Fibroblast of skin of right biceps (primary cell): ENCODE data around the gene DNHD1.

Experiments
- DNase-seq: peaks from one replicate; pipeline ENCODE4 v3.0.0-alpha.2; 2013

The DNHD1 gene

GRCh38 chr11:6615882-6616585 lies 119.0 kb downstream of the DNHD1 start:
- DNase-seq = peak; percentile 48

DNA sequence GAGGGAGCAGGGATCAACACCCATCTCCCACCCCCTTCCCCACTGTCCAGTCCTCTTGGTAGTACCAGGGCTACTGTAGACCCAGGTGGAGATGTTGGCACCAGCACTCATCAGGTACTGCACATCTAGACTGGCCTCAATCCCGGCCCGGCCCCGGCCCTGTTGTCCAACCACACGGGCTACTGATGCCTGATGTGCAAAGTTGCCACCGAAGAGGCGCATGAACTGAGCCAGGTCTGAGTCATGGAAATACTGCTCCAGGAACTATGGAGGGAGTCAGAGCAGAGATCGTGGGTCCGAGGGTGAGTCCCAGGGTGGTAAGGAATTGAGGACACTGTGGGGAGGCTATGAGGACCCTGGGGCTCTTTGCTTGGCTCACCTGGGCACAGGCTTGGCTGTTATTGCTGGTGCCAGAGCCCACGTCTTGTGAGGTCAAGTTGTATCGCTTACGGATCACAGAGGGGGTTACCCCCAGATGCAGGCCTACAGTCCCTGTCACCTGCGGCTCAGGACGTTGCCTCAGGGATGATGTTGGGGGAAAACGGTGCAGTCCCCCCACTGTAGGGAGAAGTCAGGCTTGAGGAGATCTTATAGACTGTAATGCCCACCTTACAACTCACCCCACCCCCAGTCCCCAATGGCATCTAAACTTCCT lies 119.6 kb downstream of the DNHD1 start:
- no peak for DNase-seq

DNA sequence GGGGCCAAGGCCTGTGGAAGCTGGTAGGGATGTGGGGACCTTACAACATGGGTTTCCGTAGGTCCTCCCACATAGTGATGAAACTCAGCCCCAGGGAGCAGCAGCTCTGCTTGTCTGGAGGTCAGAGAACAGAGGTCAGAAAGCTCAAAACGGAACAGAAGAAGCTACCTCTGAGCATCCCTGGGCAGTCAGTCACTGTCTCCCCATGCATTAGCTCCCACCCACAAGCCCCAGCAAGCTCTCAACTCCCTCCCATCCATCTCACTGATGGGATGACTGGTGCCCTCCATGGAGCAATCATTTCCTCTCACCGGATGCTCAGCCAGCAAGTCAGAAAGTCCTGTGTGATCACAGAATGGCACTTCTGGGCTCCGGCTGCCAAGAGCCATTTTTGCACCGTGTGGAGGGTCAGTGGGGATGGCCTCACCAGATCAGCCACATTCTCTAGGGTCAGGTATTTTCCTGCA lies 120.3 kb downstream of the DNHD1 start:
- no peak for DNase-seq

GRCh38 chr11:6618117-6619003 lies 121.3 kb downstream of the DNHD1 start:
- DNase-seq = peak; percentile 77

- peak; percentile 94 for DNase-seq
These were observed 122.1 kb downstream of the DNHD1 start, which contains the start of gene TPP1 for GRCh38 chr11:6619004-6619745. TPP1 (minus strand) TSS chr11:6619422; CDS start chr11:6619400, 22 bp downstream.

GRCh38 chr11:6620636-6621035 lies 123.6 kb downstream of the DNHD1 start:
- no peak for DNase-seq
